GM10266 (cell line): Measurements from ENCODE around the gene ACTN4.

ENCODE experiments used
- DNase-seq: peaks from one replicate; pipeline ENCODE4 v3.0.0; 2012; ENCODE audit errors: extremely low spot score
- CTCF ChIP-seq: IDR thresholded peaks from 2 replicates; pipeline ENCODE4 v1.5.1; 2012; ENCODE audit warnings: mild to moderate bottlenecking, low read depth; ENCODE audit not compliant: control insufficient read depth, insufficient read depth; ENCODE audit errors: missing control alignments

Gene ACTN4

GRCh38 chr19:38737281-38737865 is 89.9 kb downstream of the ACTN4 start:
- no peak for DNase-seq
- TF ChIP-seq CTCF = no peak

GRCh38 chr19:38737921-38738737 is 90.7 kb downstream of the ACTN4 start:
- no peak for TF ChIP-seq CTCF
- DNase-seq = no peak

- no peak for DNase-seq
- no peak for TF ChIP-seq CTCF
Measured at GRCh38 chr19:38739440-38740256, 92.2 kb downstream of the ACTN4 start.

GRCh38 chr19:38740257-38740592 is 92.8 kb downstream of the ACTN4 start:
- TF ChIP-seq CTCF = no peak
- no peak for DNase-seq

- TF ChIP-seq CTCF = no peak
Measured at GRCh38 chr19:38740932-38741331, 93.5 kb downstream of the ACTN4 start.

GRCh38 chr19:38741670-38742069 is 94.2 kb downstream of the ACTN4 start:
- no peak for TF ChIP-seq CTCF
- DNase-seq = no peak

More at GRCh38 chr19:38740932-38741331, 93.5 kb downstream of the ACTN4 start:
- DNase-seq = no peak

GRCh38 chr19:38742296-38742695 is 94.8 kb downstream of the ACTN4 start:
- DNase-seq = no peak
- TF ChIP-seq CTCF = no peak
